Endothelial cell of umbilical vein (primary cell): ENCODE data around the gene ANKH.

ENCODE experiments used
- CTCF ChIP-seq, 2 donors: IDR thresholded peaks; 1 replicate in 1 of 2; 2 replicates in 1 of 2; pipeline ENCODE4 v1.5.1; 2011; ENCODE audit warnings: low read length in 2 of 2, mild to moderate bottlenecking in 2 of 2, moderate library complexity in 2 of 2, control low read depth in 1 of 2, inconsistent platforms in 1 of 2, low read depth in 1 of 2; ENCODE audit not compliant: insufficient read depth in 1 of 2; ENCODE audit errors: extremely low read depth in 1 of 2
- EZH2 ChIP-seq: IDR thresholded peaks from 2 replicates; pipeline ENCODE4 v1.6.1; 2012; ENCODE audit warnings: borderline replicate concordance, low read depth, mild to moderate bottlenecking, moderate library complexity, low read length, inconsistent platforms; ENCODE audit not compliant: severe bottlenecking
- FOS ChIP-seq: IDR thresholded peaks from 2 replicates; pipeline ENCODE4 v1.6.1; 2011; ENCODE audit warnings: mild to moderate bottlenecking, low read length, moderate library complexity, borderline replicate concordance; ENCODE audit not compliant: insufficient read depth
- GATA2 ChIP-seq: IDR thresholded peaks from 2 replicates; pipeline ENCODE4 v1.7.0; 2011; ENCODE audit warnings: low read depth, mild to moderate bottlenecking, moderate library complexity, mixed read lengths, low read length; ENCODE audit not compliant: insufficient read length, insufficient read depth
- POLR2AphosphoS5 ChIP-seq: IDR thresholded peaks from 2 replicates; pipeline ENCODE4 v1.6.1; 2012; ENCODE audit warnings: low read depth, mild to moderate bottlenecking, control low read depth, low read length, moderate library complexity; ENCODE audit not compliant: insufficient read depth

- no peak for TF ChIP-seq GATA2
- TF ChIP-seq EZH2: no peak
- TF ChIP-seq CTCF (IDR thresholded peaks at IDR 0.05; ENCODE audit: extremely low read depth in 1 of 2, insufficient read depth in 1 of 2, low read depth in 1 of 2, low read length in 2 of 2): no peak
- no peak for TF ChIP-seq POLR2AphosphoS5
- no peak for TF ChIP-seq FOS
Observed at GRCh38 chr5:14749579-14750101, 121.9 kb downstream of the ANKH start.
